Natural killer cell (primary cell): ENCODE data around the gene SKA3. TPM values are rescaled to one million over a fixed set of nuclear protein-coding genes. Genes with fewer than 3 reads are reported as not detected.

Experiments
- ATAC-seq, 3 donors: fragments of 150-1000 bp in 2 of 3; fragments of 200-7000 bp in 1 of 3; cut with Tn5 transposase; 1 replicate in 1 of 3; 2 replicates in 2 of 3; pipeline ENCODE4 v1.10.0; 2021; ENCODE audit warnings: mild to moderate bottlenecking in 2 of 3, moderate library complexity in 2 of 3
- DNase-seq, 2 donors: peaks; one replicate each; pipeline versions ENCODE4 v3.0.0 to v3.0.0-alpha.2; 2013 to 2021; ENCODE audit warnings: mixed read lengths in 1 of 2
- H3K27ac ChIP-seq: one replicate; pipeline ENCODE4 v1.5.1; 2013; ENCODE audit warnings: mild to moderate bottlenecking, low read length
- H3K27me3 ChIP-seq: one replicate; pipeline ENCODE4 v1.6.1; 2013; ENCODE audit warnings: low read length; ENCODE audit not compliant: control insufficient read depth, insufficient read depth
- H3K36me3 ChIP-seq: one replicate; pipeline ENCODE4 v1.6.1; 2013; ENCODE audit warnings: low read length; ENCODE audit not compliant: control insufficient read depth, insufficient read depth
- H3K4me1 ChIP-seq: one replicate; pipeline ENCODE4 v1.6.1; 2013; ENCODE audit warnings: low read length; ENCODE audit not compliant: control insufficient read depth, insufficient read depth
- H3K4me3 ChIP-seq: one replicate; pipeline ENCODE4 v1.5.1; 2013; ENCODE audit warnings: low read length
- H3K9me3 ChIP-seq: one replicate; pipeline ENCODE4 v1.6.1; 2013; ENCODE audit warnings: low read length; ENCODE audit not compliant: control insufficient read depth, insufficient read depth
- H3K27ac Mint-ChIP-seq, 2 donors: one replicate each; pipeline ENCODE4 v1.8.0; 2022; ENCODE audit warnings: mild to moderate bottlenecking in 2 of 2, mixed read lengths in 2 of 2, moderate library complexity in 1 of 2
- H3K27me3 Mint-ChIP-seq, 2 donors: one replicate each; pipeline ENCODE4 v1.8.0; 2022; ENCODE audit warnings: low read depth in 2 of 2, mixed read lengths in 2 of 2
- H3K36me3 Mint-ChIP-seq: one replicate; pipeline ENCODE4 v1.8.0; 2022; ENCODE audit warnings: mixed read lengths
- H3K4me1 Mint-ChIP-seq, 2 donors: one replicate each; pipeline ENCODE4 v1.8.0; 2022; ENCODE audit warnings: mixed read lengths in 2 of 2
- H3K4me3 Mint-ChIP-seq: one replicate; pipeline ENCODE4 v1.8.0; 2022; ENCODE audit warnings: mild to moderate bottlenecking, moderate library complexity, mixed read lengths
- H3K9me3 Mint-ChIP-seq, 2 donors: one replicate each; pipeline ENCODE4 v1.8.0; 2022; ENCODE audit warnings: mixed read lengths in 2 of 2
- CTCF ChIP-seq: fragments of 200-600 bp; IDR thresholded peaks from one replicate; pipeline ENCODE4 v1.8.0; 2022; ENCODE audit warnings: antibody characterized with exemption
- WGBS: methylation state at CpG from one replicate; pipeline ENCODE4 v1.1.7; 2013; ENCODE audit warnings: missing lambda C conversion rate; ENCODE audit not compliant: insufficient coverage; 5-methylcytosine and 5-hydroxymethylcytosine counted together
- intact Hi-C: fragments of 100-400 bp; cut with micrococcal nuclease; formaldehyde crosslinking; loops from one replicate; pipeline ENCODE4 v1.14.2; 2022
- total RNA-seq, 4 donors: library from RNA; stranded (reverse); fragments of 120-200 nt in 1 of 4; gene quantifications; one replicate each; pipeline versions ENCODE4 v1.2.3 to v1.2.4, GENCODE V29; 2013 to 2022

Gene SKA3
- total RNA-seq, 3 donors from 2014 or later (not counting 1 experiment from before 2014, with no cell fraction given): 1.3 to 3.2 (median 1.4) TPM

- Histone ChIP-seq H3K36me3 (no peaks in the 10 kb centered on the region), H3K27ac (no peak overlapping the region), H3K4me1 (no peaks in the 10 kb centered on the region), H3K27me3 (no peaks in the 10 kb centered on the region), H3K4me3 (no peak overlapping the region), H3K9me3 (no peaks in the 10 kb centered on the region)
- Mint-ChIP-seq H3K4me3 (no peak overlapping the region), H3K27ac (no peak overlapping the region), H3K27me3 (no peaks in the 10 kb centered on the region), H3K4me1 (no peaks in the 10 kb centered on the region), H3K9me3 (no peaks in the 10 kb centered on the region), H3K36me3 (no peaks in the 10 kb centered on the region)
- intact Hi-C loops: no loop called here
- no peak for ATAC-seq
- TF ChIP-seq CTCF: no peak
- no peak for DNase-seq
- WGBS: 88% methylated on average over 1 of the region's 1 CpG
Measured at GRCh38 chr13:21117104-21117809, 59.1 kb downstream of the SKA3 start.

GRCh38 chr13:21116141-21116540 lies 60.2 kb downstream of the SKA3 start:
- Histone ChIP-seq H3K9me3 (no peaks in the 10 kb centered on the region), H3K4me3 (no peak overlapping the region), H3K27ac (no peak overlapping the region), H3K36me3 (no peaks in the 10 kb centered on the region), H3K4me1 (no peaks in the 10 kb centered on the region), H3K27me3 (no peaks in the 10 kb centered on the region)
- H3K27me3 Mint-ChIP-seq: no peaks in the 10 kb centered on the region
- TF ChIP-seq CTCF: no peak
- no peaks in the 10 kb centered on the region for H3K9me3 Mint-ChIP-seq
- ATAC-seq (no peak), DNase-seq (no peak)
- H3K4me1 Mint-ChIP-seq: no peaks in the 10 kb centered on the region
- H3K36me3 Mint-ChIP-seq: no peaks in the 10 kb centered on the region
- 93% methylated on average over 6 of the region's 6 CpGs for WGBS
- H3K27ac Mint-ChIP-seq: no peak overlapping the region
- intact Hi-C loops: no loop called here
- H3K4me3 Mint-ChIP-seq: no peak overlapping the region

GRCh38 chr13:21115231-21115630 lies 61.1 kb downstream of the SKA3 start:
- no peaks in the 10 kb centered on the region for H3K4me1 ChIP-seq
- Mint-ChIP-seq H3K9me3 (no peaks in the 10 kb centered on the region), H3K4me1 (no peaks in the 10 kb centered on the region), H3K36me3 (no peaks in the 10 kb centered on the region), H3K4me3 (no peak overlapping the region), H3K27ac (no peak overlapping the region), H3K27me3 (no peaks in the 10 kb centered on the region)
- no peaks in the 10 kb centered on the region for H3K36me3 ChIP-seq
- H3K27ac ChIP-seq: no peak overlapping the region
- no peak for TF ChIP-seq CTCF
- intact Hi-C loops: no loop called here
- no peak for DNase-seq
- no peak for ATAC-seq
- no peaks in the 10 kb centered on the region for H3K9me3 ChIP-seq
- H3K27me3 ChIP-seq: no peaks in the 10 kb centered on the region
- no CpG with 5 or more reads among the region's 3 CpGs for WGBS
- H3K4me3 ChIP-seq: no peak overlapping the region

- no peaks in the 10 kb centered on the region for H3K4me1 Mint-ChIP-seq
- H3K27me3 ChIP-seq: no peaks in the 10 kb centered on the region
- H3K27ac Mint-ChIP-seq: no peak overlapping the region
- DNase-seq (no peak), ATAC-seq (no peak)
- H3K4me1 ChIP-seq: no peaks in the 10 kb centered on the region
- H3K36me3 ChIP-seq: no peaks in the 10 kb centered on the region
- no peaks in the 10 kb centered on the region for H3K36me3 Mint-ChIP-seq
- no peaks in the 10 kb centered on the region for H3K9me3 Mint-ChIP-seq
- no peak for TF ChIP-seq CTCF
- no peak overlapping the region for H3K27ac ChIP-seq
- WGBS: 79% methylated on average over 5 of the region's 8 CpGs
- H3K4me3 Mint-ChIP-seq: no peak overlapping the region
- intact Hi-C loops: loop anchor here (2.0 kb wide), 1 partner anchor 69 kb away; no protein-coding TSS in a partner anchor
- H3K9me3 ChIP-seq: no peaks in the 10 kb centered on the region
- H3K27me3 Mint-ChIP-seq: no peaks in the 10 kb centered on the region
- no peak overlapping the region for H3K4me3 ChIP-seq
Measured at GRCh38 chr13:21111546-21111945, 64.8 kb downstream of the SKA3 start.
